K562 (cell line): ENCODE data around the gene ADSS1. TPM values are rescaled to one million over a fixed set of nuclear protein-coding genes. Genes with fewer than 3 reads are reported as not detected.

Source experiments
- ATAC-seq: fragments of 200-7000 bp; cut with Tn5 transposase; 3 replicates; pipeline ENCODE4 v1.9.1; 2020; ENCODE audit warnings: moderate library complexity
- BruUV-seq: library from RNA; stranded (reverse); fragments of 400-500 nt; replicated peaks from 2 replicates; lab custom pipeline; 2021; lab: Mats Ljungman, UMichigan
- CTCF ChIA-PET: fragments of 300-600 bp; formaldehyde crosslinking; extraction: SDS; loops from one replicate; lab custom pipeline; 2021; ENCODE audit warnings: low intra/inter-chr PET ratio; lab: Yijun Ruan, JAX
- POLR2A ChIA-PET: fragments of 300-600, 350-650 bp; sonication (Branson Sonifier 250); formaldehyde crosslinking; extraction: SDS; loops from one replicate; lab custom pipeline; 2021; ENCODE audit warnings: antibody characterized with exemption, inconsistent platforms; lab: Yijun Ruan, JAX
- DNase-seq, 4 experiments: peaks; one replicate each; pipeline versions ENCODE4 v3.0.0 to v3.0.0-alpha.2; 2011 to 2018; ENCODE audit warnings: low spot score in 3 of 4, mixed read lengths in 3 of 4; ENCODE audit errors: extremely low read depth in 1 of 4
- FAIRE-seq: peaks from 2 replicates; lab custom pipeline; 2011; peaks lifted over from hg19 to GRCh38; lab: Jason Lieb, UNC
- H2AFZ ChIP-seq: 2 replicates; pipeline ENCODE4 v1.6.0; 2011; ENCODE audit warnings: low read depth, low read length, control low read depth, inconsistent platforms
- H3K27ac ChIP-seq: fragments of 200-600 bp; 3 replicates; pipeline ENCODE4 v1.8.0; 2011; ENCODE audit warnings: low read depth, mild to moderate bottlenecking, control low read depth, inconsistent platforms, low read length, moderate library complexity, mixed read lengths; ENCODE audit errors: extremely low read depth
- H3K27me3 ChIP-seq, 2 experiments: fragments of 300-600 bp in 1 of 2; 2 replicates in 1 of 2; 3 replicates in 1 of 2; pipeline versions ENCODE4 v1.6.0 to v1.8.0; 2011; ENCODE audit warnings: inconsistent platforms in 2 of 2, low read length in 2 of 2, mild to moderate bottlenecking in 1 of 2, mixed read lengths in 1 of 2, moderate library complexity in 1 of 2; ENCODE audit not compliant: control insufficient read depth in 2 of 2, insufficient read depth in 2 of 2
- H3K36me3 ChIP-seq: fragments of 300-600 bp; 3 replicates; pipeline ENCODE4 v1.8.0; 2011; ENCODE audit warnings: mild to moderate bottlenecking, low read length, inconsistent platforms; ENCODE audit not compliant: control insufficient read depth, insufficient read depth
- H3K4me1 ChIP-seq, 2 experiments: fragments of 200-600 bp in 1 of 2; replicated peaks in 1 of 2; 2 replicates in 1 of 2; 3 replicates in 1 of 2; pipeline versions ENCODE4 v1.5.1 to v1.8.0; 2011; ENCODE audit warnings: inconsistent platforms in 2 of 2, low read length in 2 of 2, mild to moderate bottlenecking in 1 of 2, mixed read lengths in 1 of 2, moderate library complexity in 1 of 2; ENCODE audit not compliant: control insufficient read depth in 2 of 2, insufficient read depth in 2 of 2
- H3K4me2 ChIP-seq: 2 replicates; pipeline ENCODE4 v1.6.1; 2011; ENCODE audit warnings: low read length, control low read depth, inconsistent platforms, mixed read lengths; ENCODE audit not compliant: insufficient read depth
- H3K4me3 ChIP-seq: fragments of 200-600 bp; sonication (generic), shearing (Covaris generic); 2 replicates; pipeline ENCODE4 v1.5.1; 2016; ENCODE audit warnings: control low read depth, inconsistent platforms
- H3K79me2 ChIP-seq: fragments of 200-600 bp; 3 replicates; pipeline ENCODE4 v1.8.0; 2011; ENCODE audit warnings: low read length, inconsistent platforms; ENCODE audit not compliant: control insufficient read depth, insufficient read depth
- H3K9ac ChIP-seq, 2 experiments: 2 replicates each; pipeline versions ENCODE4 v1.6.0 to v1.6.1; 2011; ENCODE audit warnings: low read depth in 2 of 2, low read length in 2 of 2, control low read depth in 1 of 2, inconsistent platforms in 1 of 2, mild to moderate bottlenecking in 1 of 2, mixed read lengths in 1 of 2; ENCODE audit not compliant: insufficient read depth in 1 of 2
- H3K9me1 ChIP-seq: one replicate; pipeline ENCODE4 v1.6.0; 2011; ENCODE audit warnings: inconsistent platforms, mild to moderate bottlenecking, low read length, moderate library complexity; ENCODE audit not compliant: control insufficient read depth, insufficient read depth
- H3K9me3 ChIP-seq: replicated peaks from 2 replicates; pipeline ENCODE4 v1.5.1; 2011; ENCODE audit warnings: low read depth, low read length, inconsistent platforms; ENCODE audit not compliant: control insufficient read depth, insufficient read depth
- H4K20me1 ChIP-seq: replicated peaks from 2 replicates; pipeline ENCODE4 v1.6.1; 2011; ENCODE audit warnings: low read length, inconsistent platforms, mixed read lengths; ENCODE audit not compliant: control insufficient read depth, insufficient read depth
- CHD1 ChIP-seq: fragments of 200-600 bp; sonication (generic); IDR thresholded peaks from one replicate; pipeline ENCODE4 v1.6.1; 2012; ENCODE audit warnings: mild to moderate bottlenecking, moderate library complexity, low read length, inconsistent platforms
- FOSL1 ChIP-seq: fragments of 200-800 bp; sonication (Bioruptor generic); conservative IDR thresholded peaks from 2 replicates; pipeline ENCODE4 v1.6.1; 2016; ENCODE audit warnings: missing genetic modification characterization, missing compliant biosample characterization
- GABPB1 ChIP-seq: sonication (generic); formaldehyde crosslinking; IDR thresholded peaks from 2 replicates; pipeline ENCODE4 v1.8.0; 2022; ENCODE audit warnings: mild to moderate bottlenecking, missing genetic modification reagents
- MYNN ChIP-seq, 2 experiments: sonication (generic); formaldehyde crosslinking in 1 of 2; IDR thresholded peaks; 2 replicates each; pipeline versions ENCODE4 v1.5.0 to v1.6.1; 2016 to 2020; ENCODE audit warnings: antibody characterized with exemption in 1 of 2, missing genetic modification reagents in 1 of 2
- NCOA2 ChIP-seq, 2 experiments: fragments of 450-650 bp; IDR thresholded peaks; 2 replicates each; pipeline ENCODE4 v1.6.1; 2018; ENCODE audit warnings: mild to moderate bottlenecking in 2 of 2, moderate library complexity in 1 of 2; ENCODE audit not compliant: partially characterized antibody in 2 of 2
- NFE2 ChIP-seq: IDR thresholded peaks from 2 replicates; pipeline ENCODE4 v1.6.1; 2014; ENCODE audit warnings: antibody characterized with exemption, low read depth
- NONO ChIP-seq, 2 experiments: fragments of 200-400 bp in 1 of 2; fragments of 450-650 bp in 1 of 2; formaldehyde crosslinking in 1 of 2; IDR thresholded peaks; 2 replicates each; pipeline ENCODE4 v1.6.1; 2017; ENCODE audit warnings: low read depth in 2 of 2, mild to moderate bottlenecking in 2 of 2, moderate library complexity in 2 of 2, low read length in 1 of 2
- RAD21 ChIP-seq, 2 experiments: fragments of 250-450 bp in 1 of 2; fragments of 450-650 bp in 1 of 2; sonication (Bioruptor Pico) in 1 of 2; formaldehyde crosslinking in 1 of 2; IDR thresholded peaks in 1 of 2; conservative IDR thresholded peaks in 1 of 2; 2 replicates each; pipeline versions ENCODE4 v1.4.0 to v1.8.0; 2020 to 2022; ENCODE audit warnings: mild to moderate bottlenecking in 2 of 2, moderate library complexity in 1 of 2
- SMARCA5 ChIP-seq: fragments of 450-650 bp; IDR thresholded peaks from 2 replicates; pipeline ENCODE4 v1.6.1; 2016
- TFAP4 ChIP-seq: sonication (generic); formaldehyde crosslinking; IDR thresholded peaks from 2 replicates; pipeline ENCODE4 v1.8.0; 2022; ENCODE audit warnings: missing genetic modification reagents, mild to moderate bottlenecking, moderate library complexity, borderline replicate concordance
- ZBTB7A ChIP-seq: IDR thresholded peaks from 2 replicates; pipeline ENCODE4 v1.6.1; 2011; ENCODE audit warnings: low read depth, mild to moderate bottlenecking, low read length, moderate library complexity, borderline replicate concordance; ENCODE audit not compliant: control insufficient read depth
- WGBS: fragments of 100-300 bp; shearing (Covaris generic); methylation state at CpG from one replicate; pipeline ENCODE4 v1.1.6; 2016; ENCODE audit warnings: low coverage, mixed read lengths; ENCODE audit not compliant: insufficient coverage; ENCODE audit errors: missing lambda C conversion rate; 5-methylcytosine and 5-hydroxymethylcytosine counted together
- in situ Hi-C: fragments of 300-500 bp; cut with MboI; formaldehyde crosslinking; loops from 4 replicates; pipeline ENCODE4 v1.15.0; 2018; ENCODE audit warnings: inconsistent platforms, mixed read lengths
- intact Hi-C: fragments of 100-400 bp; cut with micrococcal nuclease; formaldehyde crosslinking; loops from 2 replicates; pipeline ENCODE4 v1.14.2; 2022
- polyA plus RNA-seq, 8 experiments: library from polyadenylated mRNA; depleted of rRNA in 4 of 8; stranded (reverse) in 5 of 8; unstranded in 3 of 8; fragments of >200 nt; fragmentation: Nextera tagmentation in 2 of 8; fragmentation: Illumina TruSeq in 1 of 8; extraction: Ambion mirVana in 2 of 8; extraction: Trizol in 1 of 8; gene quantifications; 2 replicates each; pipeline versions ENCODE4 v1.2.1 to v1.2.3, GENCODE V29; 2011 to 2014; ENCODE audit warnings: inconsistent platforms in 1 of 8, missing spikeins in 1 of 8
- total RNA-seq, 7 experiments: library from RNA; depleted of rRNA in 6 of 7; stranded (reverse); fragments of >200 nt in 6 of 7; fragmentation: Illumina TruSeq in 2 of 7; extraction: Trizol in 2 of 7; gene quantifications; 2 replicates each; pipeline versions ENCODE4 v1.2.1 to v1.2.3, GENCODE V29; 2011 to 2021; ENCODE audit warnings: low replicate concordance in 1 of 7

ADSS1 gene
- total and polyA plus RNA-seq, 9 of the 15 experiments (the other 6 are each of a cell fraction or from before 2014, with no cell fraction given): 0.53 to 5.9 (median 3.9) TPM

GRCh38 chr14:104680056-104680805 is 43.8 kb upstream of the ADSS1 start (continued):
- TF ChIP-seq ZBTB7A: peak; percentile 48; the same call in 1 of the 2 replicates
- no peak for TF ChIP-seq NCOA2 (IDR thresholded peaks at IDR 0.05; ENCODE audit: partially characterized antibody in 2 of 2)
- TF ChIP-seq GABPB1: 0 out of 2 replicates have a peak, but pooled peaks have one; percentile 4
- TF ChIP-seq NONO (IDR thresholded peaks at IDR 0.05; ENCODE audit: low read depth in 2 of 2, low read length in 1 of 2): no peak
- TF ChIP-seq MYNN (IDR thresholded peaks at IDR 0.05): 0 out of 2 replicates have a peak, but pooled peaks have one; percentile 26
- TF ChIP-seq MYNN (CRISPR knock-in tag; IDR thresholded peaks at IDR 0.05): no peak
- TF ChIP-seq NFE2: peak; percentile 51; the same call in 1 of the 2 replicates
- TF ChIP-seq, all 486 proteins: peak for 12

- TF ChIP-seq FOSL1 (peak; percentile 55), CHD1 (no peak), SMARCA5 (no peak), RAD21 (CRISPR knock-in tag; conservative IDR thresholded peaks at IDR 0.05 in 1 of 2, IDR thresholded peaks at IDR 0.05 in 1 of 2) (0 out of 4 replicates have a peak, but pooled peaks of 1 of the 2 experiments have one; percentile 5), TFAP4 (CRISPR knock-in tag) (0 out of 2 replicates have a peak, but pooled peaks have one; percentile 15), GABPB1 (0 out of 2 replicates have a peak, but pooled peaks have one; percentile 15)
- 0 out of 2 replicates have a peak overlapping the region, but pooled peaks have one; percentile 49 for H2AFZ ChIP-seq
- peak overlapping the region in 1 of 2 experiments; percentile 79; a peak in 2 of 4 replicates for H3K9ac ChIP-seq
- H3K9me3 ChIP-seq: no peaks in the 10 kb centered on the region
- ATAC-seq (no peak), FAIRE-seq (no peak), DNase-seq (no peak)
- peaks cover 34 to 65% of the 10 kb centered on the region in 2 experiments for H3K4me1 ChIP-seq
- no peaks in the 10 kb centered on the region for H4K20me1 ChIP-seq
- no peak overlapping the region for H3K4me2 ChIP-seq
- H3K36me3 ChIP-seq: no peaks in the 10 kb centered on the region
- intact Hi-C loops (no loop called here), in situ Hi-C loops (no loop called here)
- no peaks in the 10 kb centered on the region for H3K27me3 ChIP-seq
- no peaks in the 10 kb centered on the region for H3K9me1 ChIP-seq
- H3K27ac ChIP-seq: no peak overlapping the region
- ChIA-PET POLR2A (interaction anchor here (0.9 kb wide), 1 partner anchor 14 kb away, joined by 3 read pairs; no protein-coding TSS in a partner anchor), CTCF (no interaction called here)
- no peak overlapping the region for H3K4me3 ChIP-seq
- no peaks in the 10 kb centered on the region for H3K79me2 ChIP-seq
- no TSS peak for BruUV-seq
- WGBS: 63% methylated on average over 20 of the region's 26 CpGs
These were observed 43.0 kb upstream of the ADSS1 start for GRCh38 chr14:104680806-104681688.
